ENCODE data around the gene KRTAP5-3. TPM values are rescaled to one million over a fixed set of nuclear protein-coding genes. Genes with fewer than 3 reads are reported as not detected.

KRTAP5-3 gene
- total RNA-seq, 1 experiment from 2014 or later: not detected

- no peaks in the 10 kb centered on the region for H3K9me3 ChIP-seq (ENCODE audit: control insufficient read depth, low read depth, low read length)
- H3K23me2 ChIP-seq (ENCODE audit: insufficient read length, low read depth, low read length, poor library complexity, severe bottlenecking): peaks cover 22% of the 10 kb centered on the region
- Mint-ChIP-seq H3K36me3 (ENCODE audit: insufficient read depth in 1 of 3, low read depth in 3 of 3) (peaks cover 0 to 4% (median 0%) of the 10 kb centered on the region in 3 experiments; a peak in 3 of 7 replicates), H3K27me3 (ENCODE audit: low read depth) (peaks cover 74% of the 10 kb centered on the region), H3K4me1 (peaks cover 5 to 15% of the 10 kb centered on the region in 2 experiments; a peak in 3 of 4 replicates), H3K9me3 (peaks cover 8 to 9% of the 10 kb centered on the region in 2 experiments), H3K27ac (no peak overlapping the region), H3K4me3 (no peak overlapping the region)
- H2BK120ac ChIP-seq (ENCODE audit: low read depth, low read length, poor library complexity, severe bottlenecking): no peak overlapping the region
- no peak overlapping the region for H3K14ac ChIP-seq (ENCODE audit: insufficient read depth, low read length)
- H3K27ac ChIP-seq (ENCODE audit: insufficient read length, low read depth, low read length): no peak overlapping the region
- no peak overlapping the region for H3K4me2 ChIP-seq (ENCODE audit: insufficient read depth, insufficient read length, low read length)
- H3K9ac ChIP-seq (ENCODE audit: extremely low read depth, insufficient read length, low read length): no peak overlapping the region
- H4K20me1 ChIP-seq (ENCODE audit: control insufficient read depth, insufficient read depth, insufficient read length): no peaks in the 10 kb centered on the region
- H4K91ac ChIP-seq (ENCODE audit: insufficient read length, low read depth, low read length): no peak overlapping the region
- DNase-seq: no peak
- H4K5ac ChIP-seq (ENCODE audit: insufficient read length, low read depth, low read length): no peak overlapping the region
- peaks cover 19% of the 10 kb centered on the region for H3K27me3 ChIP-seq (ENCODE audit: insufficient read depth, low read length)
- H4K8ac ChIP-seq (replicated peaks; ENCODE audit: insufficient read length, low read depth, low read length): no peak overlapping the region
- no peak overlapping the region for H2AK5ac ChIP-seq (ENCODE audit: insufficient read length, low read length)
- H3K18ac ChIP-seq (ENCODE audit: insufficient read length, low read depth, low read length): no peak overlapping the region
- no peaks in the 10 kb centered on the region for H3K4me1 ChIP-seq (ENCODE audit: insufficient read depth, low read length)
- no peak overlapping the region for H3K4ac ChIP-seq (ENCODE audit: low read depth, low read length)
- H2AFZ ChIP-seq (ENCODE audit: low read length): no peak overlapping the region
- H2BK15ac ChIP-seq (ENCODE audit: low read depth, low read length): no peak overlapping the region
- H3K56ac ChIP-seq (ENCODE audit: insufficient read length, low read depth, low read length): no peak overlapping the region
- H2BK5ac ChIP-seq (ENCODE audit: insufficient read length, low read length): no peak overlapping the region
- no peak overlapping the region for H2BK20ac ChIP-seq (ENCODE audit: low read depth, low read length, poor library complexity, severe bottlenecking)
- no peak overlapping the region for H2BK12ac ChIP-seq (ENCODE audit: insufficient read length, low read depth, low read length)
- no CpG with 5 or more reads among the region's 7 CpGs for WGBS (ENCODE audit: extremely low coverage, insufficient read length, low lambda C conversion rate)
- no peaks in the 10 kb centered on the region for H3K79me1 ChIP-seq (ENCODE audit: insufficient read depth, low read depth, low read length, poor library complexity, severe bottlenecking)
- TF ChIP-seq CTCF (conservative IDR thresholded peaks at IDR 0.05): no peak
- no peaks in the 10 kb centered on the region for H3K79me2 ChIP-seq (ENCODE audit: insufficient read depth, low read length)
- H3T11ph ChIP-seq (ENCODE audit: low read length): no peak overlapping the region
- H3K23ac ChIP-seq (ENCODE audit: insufficient read length, low read depth, low read length): no peak overlapping the region
These were observed 33.4 kb downstream of the KRTAP5-3 start for GRCh38 chr11:1574933-1575242.
